SK-N-SH treated with all-trans-retinoic acid at 6 μM for 48 hours (cell line): ENCODE data around the gene IL16.

ENCODE experiments used
- ATAC-seq: fragments of 200-7000 bp; cut with Tn5 transposase; 3 replicates; pipeline ENCODE4 v1.9.1; 2020; ENCODE audit warnings: mild to moderate bottlenecking, moderate library complexity
- ARNTL ChIP-seq: fragments of 450-650 bp; formaldehyde crosslinking; IDR thresholded peaks from 2 replicates; pipeline ENCODE4 v1.5.0; 2020; ENCODE audit warnings: low read depth, mild to moderate bottlenecking, moderate library complexity, borderline replicate concordance
- BACH2 ChIP-seq: fragments of 250-450 bp; sonication (Bioruptor Pico); IDR thresholded peaks from 2 replicates; pipeline ENCODE4 v1.9.0; 2021; ENCODE audit warnings: mild to moderate bottlenecking, borderline replicate concordance
- ESRRG ChIP-seq: fragments of 250-450 bp; sonication (Bioruptor Pico); IDR thresholded peaks from 2 replicates; pipeline ENCODE4 v1.6.1; 2021; ENCODE audit warnings: mild to moderate bottlenecking
- GLIS3 ChIP-seq: fragments of 250-450 bp; sonication (Bioruptor Pico); IDR thresholded peaks from 2 replicates; pipeline ENCODE4 v1.5.0; 2020; ENCODE audit warnings: mild to moderate bottlenecking, moderate library complexity
- ISL1 ChIP-seq: fragments of 250-450 bp; sonication (Bioruptor Pico); IDR thresholded peaks from 2 replicates; pipeline ENCODE4 v2.1.2; 2022; ENCODE audit warnings: mild to moderate bottlenecking, moderate library complexity
- OSR1 ChIP-seq: fragments of 250-450 bp; sonication (Bioruptor Pico); IDR thresholded peaks from 2 replicates; pipeline ENCODE4 v1.8.0; 2022; ENCODE audit warnings: moderate library complexity, mild to moderate bottlenecking, inconsistent platforms
- PPARA ChIP-seq: fragments of 250-450 bp; sonication (Bioruptor Pico); IDR thresholded peaks from 2 replicates; pipeline ENCODE4 v1.5.0; 2020; ENCODE audit warnings: mild to moderate bottlenecking, borderline replicate concordance
- RARB ChIP-seq: fragments of 250-450 bp; sonication (Bioruptor Pico); IDR thresholded peaks from 2 replicates; pipeline ENCODE4 v1.8.0; 2021; ENCODE audit warnings: mild to moderate bottlenecking, moderate library complexity
- SNAI2 ChIP-seq: fragments of 250-450 bp; sonication (Bioruptor Pico); IDR thresholded peaks from 2 replicates; pipeline ENCODE4 v1.5.0; 2020; ENCODE audit warnings: mild to moderate bottlenecking, moderate library complexity
- TCF4 ChIP-seq: fragments of 250-450 bp; sonication (Bioruptor Pico); IDR thresholded peaks from 2 replicates; pipeline ENCODE4 v1.8.0; 2021; ENCODE audit warnings: mild to moderate bottlenecking, moderate library complexity, borderline replicate concordance
- TOX ChIP-seq: fragments of 250-450 bp; sonication (Bioruptor Pico); IDR thresholded peaks from 2 replicates; pipeline ENCODE4 v1.8.0; 2021; ENCODE audit warnings: mild to moderate bottlenecking, moderate library complexity, borderline replicate concordance
- ZC3H10 ChIP-seq: fragments of 250-450 bp; sonication (Bioruptor Pico); IDR thresholded peaks from 2 replicates; pipeline ENCODE4 v1.5.1; 2021; ENCODE audit warnings: mild to moderate bottlenecking, moderate library complexity
- ZFP3 ChIP-seq: fragments of 250-450 bp; sonication (Bioruptor Pico); IDR thresholded peaks from 2 replicates; pipeline ENCODE4 v1.5.0; 2020; ENCODE audit warnings: mild to moderate bottlenecking, moderate library complexity
- ZNF565 ChIP-seq: fragments of 450-650 bp; formaldehyde crosslinking; conservative IDR thresholded peaks from 2 replicates; pipeline ENCODE4 v1.5.0; 2020; ENCODE audit warnings: low read depth, mild to moderate bottlenecking, moderate library complexity
- ZNF8 ChIP-seq: fragments of 450-650 bp; formaldehyde crosslinking; IDR thresholded peaks from 2 replicates; pipeline ENCODE4 v1.5.0; 2020; ENCODE audit warnings: mild to moderate bottlenecking, moderate library complexity
- TF ChIP-seq, protein P1 (sequence below): fragments of 250-450 bp; sonication (Bioruptor Pico); IDR thresholded peaks from 2 replicates; pipeline ENCODE4 v1.8.0; 2021; ENCODE audit warnings: low read depth, mild to moderate bottlenecking, moderate library complexity, borderline replicate concordance
- TF ChIP-seq, protein P2 (sequence below): fragments of 250-450 bp; sonication (Bioruptor Pico); IDR thresholded peaks from 2 replicates; pipeline ENCODE4 v1.8.0; 2020; ENCODE audit warnings: mild to moderate bottlenecking, moderate library complexity, borderline replicate concordance
- TF ChIP-seq, protein P3 (sequence below): fragments of 250-450 bp; sonication (Bioruptor Pico); IDR thresholded peaks from 2 replicates; pipeline ENCODE4 v1.5.1; 2021; ENCODE audit warnings: mild to moderate bottlenecking, moderate library complexity
- TF ChIP-seq, protein P4 (sequence below): fragments of 250-450 bp; sonication (Bioruptor Pico); IDR thresholded peaks from 2 replicates; pipeline ENCODE4 v1.5.1; 2020; ENCODE audit warnings: low read depth, mild to moderate bottlenecking, moderate library complexity
- TF ChIP-seq, protein P5 (sequence below): fragments of 250-450 bp; sonication (Bioruptor Pico); IDR thresholded peaks from 2 replicates; pipeline ENCODE4 v1.5.0; 2020; ENCODE audit warnings: mild to moderate bottlenecking, moderate library complexity

Gene IL16

DNA sequence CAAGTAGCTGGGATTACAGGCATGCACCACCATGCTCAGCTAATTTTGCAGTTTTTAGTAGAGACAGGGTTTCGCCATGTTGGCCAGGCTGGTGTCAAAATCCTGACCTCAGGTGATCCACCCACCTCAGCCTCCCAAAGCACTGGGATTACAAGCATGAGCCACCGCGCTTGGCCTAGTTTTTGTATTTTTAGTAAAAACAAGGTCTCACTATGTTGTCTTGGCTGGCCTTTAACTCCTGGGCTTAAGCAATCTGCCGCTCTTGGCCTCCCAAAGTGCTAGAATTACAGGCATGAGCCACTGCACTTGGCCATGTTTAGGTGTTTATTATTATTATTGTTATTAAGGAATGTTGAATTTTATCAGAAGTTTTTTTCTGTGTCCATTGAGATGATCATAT is 14.7 kb downstream of the IL16 start:
- no peak for ATAC-seq
- TF ChIP-seq OSR1 (CRISPR knock-in tag) (no peak), ESRRG (CRISPR knock-in tag) (no peak), ZNF565 (CRISPR knock-in tag) (no peak)

DNA sequence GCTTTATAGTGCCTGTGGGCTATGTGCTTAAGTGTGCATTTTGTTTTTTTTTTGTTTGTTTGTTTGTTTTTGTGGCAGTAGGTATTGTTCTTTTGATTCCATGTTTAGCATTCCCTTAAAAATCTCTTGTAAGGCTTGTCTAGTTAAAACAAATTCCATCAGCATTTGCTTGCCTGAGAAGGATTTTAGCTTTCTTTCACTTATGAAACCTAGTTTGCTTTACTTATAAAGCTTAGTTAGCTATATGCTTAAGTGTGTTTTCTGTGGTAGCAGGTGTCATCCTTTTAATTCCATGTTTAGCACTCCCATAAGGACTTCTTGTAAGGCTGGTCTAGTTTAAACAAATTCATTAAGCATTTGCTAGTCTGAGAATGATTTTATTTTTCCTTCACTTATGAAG is 17.3 kb downstream of the IL16 start:
- no peak for ATAC-seq
- TF ChIP-seq, protein P1, sequence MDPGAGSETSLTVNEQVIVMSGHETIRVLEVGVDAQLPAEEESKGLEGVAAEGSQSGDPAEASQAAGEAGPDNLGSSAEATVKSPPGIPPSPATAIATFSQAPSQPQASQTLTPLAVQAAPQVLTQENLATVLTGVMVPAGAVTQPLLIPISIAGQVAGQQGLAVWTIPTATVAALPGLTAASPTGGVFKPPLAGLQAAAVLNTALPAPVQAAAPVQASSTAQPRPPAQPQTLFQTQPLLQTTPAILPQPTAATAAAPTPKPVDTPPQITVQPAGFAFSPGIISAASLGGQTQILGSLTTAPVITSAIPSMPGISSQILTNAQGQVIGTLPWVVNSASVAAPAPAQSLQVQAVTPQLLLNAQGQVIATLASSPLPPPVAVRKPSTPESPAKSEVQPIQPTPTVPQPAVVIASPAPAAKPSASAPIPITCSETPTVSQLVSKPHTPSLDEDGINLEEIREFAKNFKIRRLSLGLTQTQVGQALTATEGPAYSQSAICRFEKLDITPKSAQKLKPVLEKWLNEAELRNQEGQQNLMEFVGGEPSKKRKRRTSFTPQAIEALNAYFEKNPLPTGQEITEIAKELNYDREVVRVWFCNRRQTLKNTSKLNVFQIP: no peak
- TF ChIP-seq SNAI2 (no peak), ZNF8 (no peak), OSR1 (CRISPR knock-in tag) (no peak), ESRRG (CRISPR knock-in tag) (no peak), ISL1 (CRISPR knock-in tag) (no peak), ZNF565 (CRISPR knock-in tag) (no peak), TOX (CRISPR knock-in tag) (no peak), ZFP3 (no peak), ZC3H10 (CRISPR knock-in tag) (no peak), RARB (CRISPR knock-in tag) (no peak), TCF4 (CRISPR knock-in tag) (no peak), ARNTL (CRISPR knock-in tag) (no peak)
- TF ChIP-seq, protein P2, sequence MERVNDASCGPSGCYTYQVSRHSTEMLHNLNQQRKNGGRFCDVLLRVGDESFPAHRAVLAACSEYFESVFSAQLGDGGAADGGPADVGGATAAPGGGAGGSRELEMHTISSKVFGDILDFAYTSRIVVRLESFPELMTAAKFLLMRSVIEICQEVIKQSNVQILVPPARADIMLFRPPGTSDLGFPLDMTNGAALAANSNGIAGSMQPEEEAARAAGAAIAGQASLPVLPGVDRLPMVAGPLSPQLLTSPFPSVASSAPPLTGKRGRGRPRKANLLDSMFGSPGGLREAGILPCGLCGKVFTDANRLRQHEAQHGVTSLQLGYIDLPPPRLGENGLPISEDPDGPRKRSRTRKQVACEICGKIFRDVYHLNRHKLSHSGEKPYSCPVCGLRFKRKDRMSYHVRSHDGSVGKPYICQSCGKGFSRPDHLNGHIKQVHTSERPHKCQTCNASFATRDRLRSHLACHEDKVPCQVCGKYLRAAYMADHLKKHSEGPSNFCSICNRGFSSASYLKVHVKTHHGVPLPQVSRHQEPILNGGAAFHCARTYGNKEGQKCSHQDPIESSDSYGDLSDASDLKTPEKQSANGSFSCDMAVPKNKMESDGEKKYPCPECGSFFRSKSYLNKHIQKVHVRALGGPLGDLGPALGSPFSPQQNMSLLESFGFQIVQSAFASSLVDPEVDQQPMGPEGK (CRISPR knock-in tag): no peak
- TF ChIP-seq, protein P3, sequence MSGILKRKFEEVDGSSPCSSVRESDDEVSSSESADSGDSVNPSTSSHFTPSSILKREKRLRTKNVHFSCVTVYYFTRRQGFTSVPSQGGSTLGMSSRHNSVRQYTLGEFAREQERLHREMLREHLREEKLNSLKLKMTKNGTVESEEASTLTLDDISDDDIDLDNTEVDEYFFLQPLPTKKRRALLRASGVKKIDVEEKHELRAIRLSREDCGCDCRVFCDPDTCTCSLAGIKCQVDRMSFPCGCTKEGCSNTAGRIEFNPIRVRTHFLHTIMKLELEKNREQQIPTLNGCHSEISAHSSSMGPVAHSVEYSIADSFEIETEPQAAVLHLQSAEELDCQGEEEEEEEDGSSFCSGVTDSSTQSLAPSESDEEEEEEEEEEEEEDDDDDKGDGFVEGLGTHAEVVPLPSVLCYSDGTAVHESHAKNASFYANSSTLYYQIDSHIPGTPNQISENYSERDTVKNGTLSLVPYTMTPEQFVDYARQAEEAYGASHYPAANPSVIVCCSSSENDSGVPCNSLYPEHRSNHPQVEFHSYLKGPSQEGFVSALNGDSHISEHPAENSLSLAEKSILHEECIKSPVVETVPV: no peak

DNA sequence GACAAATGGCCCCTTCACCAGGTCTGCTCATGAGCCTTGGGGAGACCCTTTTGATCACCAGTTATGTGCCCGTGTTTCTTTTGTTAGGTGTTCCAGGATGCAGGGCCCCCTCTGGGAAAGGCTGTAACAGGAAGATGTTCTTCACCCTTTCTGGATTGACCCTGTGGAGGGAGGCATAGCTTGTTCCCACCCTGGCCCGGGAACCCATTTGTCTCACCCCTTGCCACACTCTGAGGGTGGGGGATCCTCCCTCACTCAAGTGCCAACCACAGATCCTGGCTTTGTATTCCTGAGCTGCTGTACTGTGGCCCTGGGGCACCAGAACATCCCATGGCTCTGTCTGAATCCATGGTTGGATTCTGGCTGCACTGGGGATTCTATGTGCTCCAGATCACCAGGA is 18.9 kb downstream of the IL16 start:
- TF ChIP-seq ZC3H10 (CRISPR knock-in tag) (no peak), ISL1 (CRISPR knock-in tag) (no peak), ARNTL (CRISPR knock-in tag) (no peak), ZNF8 (no peak), TCF4 (CRISPR knock-in tag) (no peak), RARB (CRISPR knock-in tag) (no peak), PPARA (no peak), BACH2 (CRISPR knock-in tag) (no peak), GLIS3 (no peak), ZNF565 (CRISPR knock-in tag) (no peak), ESRRG (CRISPR knock-in tag) (no peak)
- TF ChIP-seq, protein P4, sequence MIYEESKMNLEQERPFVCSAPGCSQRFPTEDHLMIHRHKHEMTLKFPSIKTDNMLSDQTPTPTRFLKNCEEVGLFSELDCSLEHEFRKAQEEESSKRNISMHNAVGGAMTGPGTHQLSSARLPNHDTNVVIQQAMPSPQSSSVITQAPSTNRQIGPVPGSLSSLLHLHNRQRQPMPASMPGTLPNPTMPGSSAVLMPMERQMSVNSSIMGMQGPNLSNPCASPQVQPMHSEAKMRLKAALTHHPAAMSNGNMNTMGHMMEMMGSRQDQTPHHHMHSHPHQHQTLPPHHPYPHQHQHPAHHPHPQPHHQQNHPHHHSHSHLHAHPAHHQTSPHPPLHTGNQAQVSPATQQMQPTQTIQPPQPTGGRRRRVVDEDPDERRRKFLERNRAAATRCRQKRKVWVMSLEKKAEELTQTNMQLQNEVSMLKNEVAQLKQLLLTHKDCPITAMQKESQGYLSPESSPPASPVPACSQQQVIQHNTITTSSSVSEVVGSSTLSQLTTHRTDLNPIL (CRISPR knock-in tag): no peak
- TF ChIP-seq, protein P3: no peak
- TF ChIP-seq, protein P2 (CRISPR knock-in tag): no peak
- TF ChIP-seq, protein P5, sequence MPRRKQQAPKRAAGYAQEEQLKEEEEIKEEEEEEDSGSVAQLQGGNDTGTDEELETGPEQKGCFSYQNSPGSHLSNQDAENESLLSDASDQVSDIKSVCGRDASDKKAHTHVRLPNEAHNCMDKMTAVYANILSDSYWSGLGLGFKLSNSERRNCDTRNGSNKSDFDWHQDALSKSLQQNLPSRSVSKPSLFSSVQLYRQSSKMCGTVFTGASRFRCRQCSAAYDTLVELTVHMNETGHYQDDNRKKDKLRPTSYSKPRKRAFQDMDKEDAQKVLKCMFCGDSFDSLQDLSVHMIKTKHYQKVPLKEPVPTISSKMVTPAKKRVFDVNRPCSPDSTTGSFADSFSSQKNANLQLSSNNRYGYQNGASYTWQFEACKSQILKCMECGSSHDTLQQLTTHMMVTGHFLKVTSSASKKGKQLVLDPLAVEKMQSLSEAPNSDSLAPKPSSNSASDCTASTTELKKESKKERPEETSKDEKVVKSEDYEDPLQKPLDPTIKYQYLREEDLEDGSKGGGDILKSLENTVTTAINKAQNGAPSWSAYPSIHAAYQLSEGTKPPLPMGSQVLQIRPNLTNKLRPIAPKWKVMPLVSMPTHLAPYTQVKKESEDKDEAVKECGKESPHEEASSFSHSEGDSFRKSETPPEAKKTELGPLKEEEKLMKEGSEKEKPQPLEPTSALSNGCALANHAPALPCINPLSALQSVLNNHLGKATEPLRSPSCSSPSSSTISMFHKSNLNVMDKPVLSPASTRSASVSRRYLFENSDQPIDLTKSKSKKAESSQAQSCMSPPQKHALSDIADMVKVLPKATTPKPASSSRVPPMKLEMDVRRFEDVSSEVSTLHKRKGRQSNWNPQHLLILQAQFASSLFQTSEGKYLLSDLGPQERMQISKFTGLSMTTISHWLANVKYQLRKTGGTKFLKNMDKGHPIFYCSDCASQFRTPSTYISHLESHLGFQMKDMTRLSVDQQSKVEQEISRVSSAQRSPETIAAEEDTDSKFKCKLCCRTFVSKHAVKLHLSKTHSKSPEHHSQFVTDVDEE: no peak
- ATAC-seq: no peak
